ENCODE data around the gene EPS15. TPM values are rescaled to one million over a fixed set of nuclear protein-coding genes. Genes with fewer than 3 reads are reported as not detected.

Gene EPS15
- polyA plus RNA-seq, 1 donor (not counting 4 experiments of a cell fraction or from before 2014, with no cell fraction given) = 33.2 TPM

GRCh38 chr1:51488372-51489050 lies 30.6 kb downstream of the EPS15 start:
- Histone ChIP-seq H3K9ac (ENCODE audit: control insufficient read depth, extremely low read depth, insufficient read depth, low read length) (no peak overlapping the region), H2AFZ (ENCODE audit: control insufficient read depth, low read length) (no peak overlapping the region), H3K4me1 (ENCODE audit: control insufficient read depth, extremely low read depth, insufficient read depth, low read length) (no peaks in the 10 kb centered on the region), H3K4me2 (ENCODE audit: control insufficient read depth, extremely low read depth, insufficient read depth, low read depth, low read length) (no peak overlapping the region), H3K36me3 (ENCODE audit: control insufficient read depth in 2 of 2, extremely low read depth in 1 of 2, insufficient read depth in 2 of 2, low read length in 2 of 2) (peaks cover 0 to 5% of the 10 kb centered on the region in 2 experiments), H3K4me3 (ENCODE audit: control insufficient read depth in 2 of 3, extremely low read depth in 1 of 3, insufficient read depth in 2 of 3, low read depth in 1 of 3, low read length in 3 of 3) (no peak overlapping the region), H3K9me3 (ENCODE audit: control insufficient read depth, low read depth, low read length) (no peaks in the 10 kb centered on the region), H3K9me1 (ENCODE audit: control insufficient read depth, extremely low read depth, insufficient read depth, low read length) (no peaks in the 10 kb centered on the region), H3K27ac (ENCODE audit: control insufficient read depth, insufficient read depth, low read length) (no peak overlapping the region), H3K79me2 (ENCODE audit: control insufficient read depth, insufficient read depth, low read length) (peaks cover 54% of the 10 kb centered on the region), H3K27me3 (ENCODE audit: control insufficient read depth, extremely low read depth, insufficient read depth, low read length) (no peaks in the 10 kb centered on the region), H4K20me1 (ENCODE audit: control insufficient read depth, extremely low read depth, insufficient read depth, low read length) (no peaks in the 10 kb centered on the region)
- TF ChIP-seq EZH2 (IDR thresholded peaks at IDR 0.05; ENCODE audit: low read length) = no peak
- TF ChIP-seq, protein P1, sequence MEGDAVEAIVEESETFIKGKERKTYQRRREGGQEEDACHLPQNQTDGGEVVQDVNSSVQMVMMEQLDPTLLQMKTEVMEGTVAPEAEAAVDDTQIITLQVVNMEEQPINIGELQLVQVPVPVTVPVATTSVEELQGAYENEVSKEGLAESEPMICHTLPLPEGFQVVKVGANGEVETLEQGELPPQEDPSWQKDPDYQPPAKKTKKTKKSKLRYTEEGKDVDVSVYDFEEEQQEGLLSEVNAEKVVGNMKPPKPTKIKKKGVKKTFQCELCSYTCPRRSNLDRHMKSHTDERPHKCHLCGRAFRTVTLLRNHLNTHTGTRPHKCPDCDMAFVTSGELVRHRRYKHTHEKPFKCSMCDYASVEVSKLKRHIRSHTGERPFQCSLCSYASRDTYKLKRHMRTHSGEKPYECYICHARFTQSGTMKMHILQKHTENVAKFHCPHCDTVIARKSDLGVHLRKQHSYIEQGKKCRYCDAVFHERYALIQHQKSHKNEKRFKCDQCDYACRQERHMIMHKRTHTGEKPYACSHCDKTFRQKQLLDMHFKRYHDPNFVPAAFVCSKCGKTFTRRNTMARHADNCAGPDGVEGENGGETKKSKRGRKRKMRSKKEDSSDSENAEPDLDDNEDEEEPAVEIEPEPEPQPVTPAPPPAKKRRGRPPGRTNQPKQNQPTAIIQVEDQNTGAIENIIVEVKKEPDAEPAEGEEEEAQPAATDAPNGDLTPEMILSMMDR (optimal IDR thresholded peaks at IDR 0.05 in 1 of 3, IDR thresholded peaks at IDR 0.05 in 1 of 3, conservative IDR thresholded peaks at IDR 0.05 in 1 of 3; ENCODE audit: extremely low read depth in 1 of 3, insufficient read depth in 2 of 3, low read length in 3 of 3) = no peak
- DNase-seq (ENCODE audit: low read depth, low spot score) (no peak), FAIRE-seq (no peak)
- dilution Hi-C loops (cut with MboI; ENCODE audit: extremely low pct_ligation_motif_present, low sequenced_read_pairs) = no loop called here

DNA sequence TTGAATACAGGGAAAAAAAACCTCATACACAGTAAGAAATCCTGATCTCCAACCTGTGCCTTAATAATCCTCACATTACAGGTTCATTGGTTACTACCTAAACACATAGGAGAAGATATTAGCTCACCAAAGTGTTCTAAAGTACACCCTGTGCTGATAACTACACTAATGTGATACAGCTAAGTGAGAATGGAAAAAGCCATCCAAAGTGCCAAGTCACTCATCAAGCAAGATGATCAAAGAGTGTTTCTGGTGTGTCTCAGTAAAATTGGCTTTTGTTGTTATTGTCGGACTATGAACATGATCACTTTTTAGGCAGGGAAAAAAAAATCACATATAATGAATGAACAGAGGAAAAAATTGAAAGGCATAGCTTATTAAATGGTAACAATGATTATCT lies 31.4 kb downstream of the EPS15 start:
- H4K20me1 ChIP-seq (ENCODE audit: control insufficient read depth, extremely low read depth, insufficient read depth, low read length) = no peaks in the 10 kb centered on the region
- FAIRE-seq = peak; percentile 67
- no peaks in the 10 kb centered on the region for H3K4me1 ChIP-seq (ENCODE audit: control insufficient read depth, extremely low read depth, insufficient read depth, low read length)
- no peak overlapping the region for H3K27ac ChIP-seq (ENCODE audit: control insufficient read depth, insufficient read depth, low read length)
- no peaks in the 10 kb centered on the region for H3K27me3 ChIP-seq (ENCODE audit: control insufficient read depth, extremely low read depth, insufficient read depth, low read length)
- TF ChIP-seq, protein P1 (optimal IDR thresholded peaks at IDR 0.05 in 1 of 3, IDR thresholded peaks at IDR 0.05 in 1 of 3, conservative IDR thresholded peaks at IDR 0.05 in 1 of 3; ENCODE audit: extremely low read depth in 1 of 3, insufficient read depth in 2 of 3, low read length in 3 of 3) = no peak
- TF ChIP-seq EZH2 (IDR thresholded peaks at IDR 0.05; ENCODE audit: low read length) = no peak
- H3K4me2 ChIP-seq (ENCODE audit: control insufficient read depth, extremely low read depth, insufficient read depth, low read depth, low read length) = no peak overlapping the region
- dilution Hi-C loops (cut with MboI; ENCODE audit: extremely low pct_ligation_motif_present, low sequenced_read_pairs) = no loop called here
- H3K9ac ChIP-seq (ENCODE audit: control insufficient read depth, extremely low read depth, insufficient read depth, low read length) = no peak overlapping the region
- no peak for DNase-seq (ENCODE audit: low read depth, low spot score)
- no peak overlapping the region for H3K4me3 ChIP-seq (ENCODE audit: control insufficient read depth in 2 of 3, extremely low read depth in 1 of 3, insufficient read depth in 2 of 3, low read depth in 1 of 3, low read length in 3 of 3)
- peaks cover 0 to 5% of the 10 kb centered on the region in 2 experiments for H3K36me3 ChIP-seq (ENCODE audit: control insufficient read depth in 2 of 2, extremely low read depth in 1 of 2, insufficient read depth in 2 of 2, low read length in 2 of 2)
- H2AFZ ChIP-seq (ENCODE audit: control insufficient read depth, low read length) = no peak overlapping the region
- H3K9me3 ChIP-seq (ENCODE audit: control insufficient read depth, low read depth, low read length) = no peaks in the 10 kb centered on the region
- H3K9me1 ChIP-seq (ENCODE audit: control insufficient read depth, extremely low read depth, insufficient read depth, low read length) = no peaks in the 10 kb centered on the region
- peaks cover 59% of the 10 kb centered on the region for H3K79me2 ChIP-seq (ENCODE audit: control insufficient read depth, insufficient read depth, low read length)

Measured in keratinocyte (primary cell).